Right lobe of liver (tissue), 6 donors: Measurements from ENCODE around the gene EPS8L2. TPM values are rescaled to one million over a fixed set of nuclear protein-coding genes. Genes with fewer than 3 reads are reported as not detected.

Experiments used
- ATAC-seq, 4 donors: fragments of 200-7000 bp; cut with Tn5 transposase; one replicate each; pipeline ENCODE4 v1.9.1; 2020; ENCODE audit warnings: mild to moderate bottlenecking in 4 of 4, moderate library complexity in 4 of 4
- DNase-seq, 3 donors: peaks; one replicate each; pipeline ENCODE4 v3.0.0-alpha.2; 2020
- H3K27ac ChIP-seq, 3 donors: fragments of 200-600 bp; one replicate each; pipeline ENCODE4 v1.8.0; 2022
- H3K27me3 ChIP-seq, 2 donors: fragments of 200-600 bp; one replicate each; pipeline ENCODE4 v1.8.0; 2022
- H3K36me3 ChIP-seq, 4 donors: fragments of 200-600 bp; sonication (generic) in 1 of 4; one replicate each; pipeline versions ENCODE4 v1.5.1 to v1.8.0; 2017 to 2022; ENCODE audit warnings: control low read depth in 1 of 4
- H3K4me1 ChIP-seq, 4 donors: fragments of 200-600 bp; sonication (generic) in 1 of 4; one replicate each; pipeline versions ENCODE4 v1.5.1 to v1.8.0; 2017 to 2022; ENCODE audit warnings: control low read depth in 1 of 4
- H3K4me3 ChIP-seq, 3 donors: fragments of 200-600 bp; one replicate each; pipeline ENCODE4 v1.8.0; 2022
- H3K9me3 ChIP-seq, 4 donors: fragments of 200-600 bp; sonication (generic) in 1 of 4; one replicate each; pipeline versions ENCODE4 v1.5.1 to v1.8.0; 2017 to 2022; ENCODE audit warnings: control low read depth in 1 of 4
- POLR2A ChIP-seq: fragments of 450-650 bp; IDR thresholded peaks from one replicate; pipeline ENCODE4 v1.6.1; 2017; ENCODE audit warnings: antibody characterized with exemption, mild to moderate bottlenecking
- WGBS: methylation state at CpG from one replicate; pipeline ENCODE4 v1.1.6; 2018; ENCODE audit warnings: low coverage, low lambda C conversion rate; ENCODE audit not compliant: insufficient coverage; ENCODE audit errors: missing lambda C conversion rate; 5-methylcytosine and 5-hydroxymethylcytosine counted together
- intact Hi-C, 2 donors: fragments of 100-400 bp; cut with DNase I; formaldehyde crosslinking; loops; one replicate each; pipeline versions ENCODE4 v1.11.2 to v1.14.1; 2022
- total RNA-seq, 6 experiments: library from RNA; depleted of rRNA in 2 of 6; stranded (reverse); fragments of >200 nt in 2 of 6; fragmentation: NEBNext Ultra II Directional in 3 of 6; extraction: Animal tissue kit (Norgen Biotek cat#: 25700) in 3 of 6; gene quantifications; one replicate each; pipeline versions ENCODE4 v1.1.0 to v1.2.4, GENCODE V29; 2016 to 2023
- TF ChIP-seq, protein P1 (sequence below), 4 donors: fragments of 200-600 bp in 3 of 4; fragments of 450-650 bp in 1 of 4; IDR thresholded peaks; one replicate each; pipeline versions ENCODE4 v1.5.1 to v1.8.0; 2016 to 2022; ENCODE audit warnings: antibody characterized with exemption in 4 of 4, mild to moderate bottlenecking in 2 of 4
- donor health status: DM: no; HTN: yes; CAD: no.
- donor health status: DM: no; HTN: no; CAD: no.
- donor health status: DM: no; HTN: no; CAD: no.
- donor health status: DM: no; HTN: yes; CAD: no.
- donor health status: DM: no; HTN: yes; CAD: no.

Gene EPS8L2
- total RNA-seq, 6 experiments from 2014 or later: 95.8 to 184 (median 120) TPM

GRCh38 chr11:665062-665703, 40.8 kb upstream of the EPS8L2 start:
- 79% methylated on average over 8 of the region's 15 CpGs for WGBS
- intact Hi-C loops: loop anchor here (10.0 kb wide), 1 partner anchor 60 kb away; no protein-coding TSS in a partner anchor
- TF ChIP-seq, protein P1, sequence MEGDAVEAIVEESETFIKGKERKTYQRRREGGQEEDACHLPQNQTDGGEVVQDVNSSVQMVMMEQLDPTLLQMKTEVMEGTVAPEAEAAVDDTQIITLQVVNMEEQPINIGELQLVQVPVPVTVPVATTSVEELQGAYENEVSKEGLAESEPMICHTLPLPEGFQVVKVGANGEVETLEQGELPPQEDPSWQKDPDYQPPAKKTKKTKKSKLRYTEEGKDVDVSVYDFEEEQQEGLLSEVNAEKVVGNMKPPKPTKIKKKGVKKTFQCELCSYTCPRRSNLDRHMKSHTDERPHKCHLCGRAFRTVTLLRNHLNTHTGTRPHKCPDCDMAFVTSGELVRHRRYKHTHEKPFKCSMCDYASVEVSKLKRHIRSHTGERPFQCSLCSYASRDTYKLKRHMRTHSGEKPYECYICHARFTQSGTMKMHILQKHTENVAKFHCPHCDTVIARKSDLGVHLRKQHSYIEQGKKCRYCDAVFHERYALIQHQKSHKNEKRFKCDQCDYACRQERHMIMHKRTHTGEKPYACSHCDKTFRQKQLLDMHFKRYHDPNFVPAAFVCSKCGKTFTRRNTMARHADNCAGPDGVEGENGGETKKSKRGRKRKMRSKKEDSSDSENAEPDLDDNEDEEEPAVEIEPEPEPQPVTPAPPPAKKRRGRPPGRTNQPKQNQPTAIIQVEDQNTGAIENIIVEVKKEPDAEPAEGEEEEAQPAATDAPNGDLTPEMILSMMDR (IDR thresholded peaks at IDR 0.05): no peak
- no peak for TF ChIP-seq POLR2A

GRCh38 chr11:665704-666281, 40.2 kb upstream of the EPS8L2 start:
- TF ChIP-seq POLR2A: no peak
- TF ChIP-seq, protein P1 (IDR thresholded peaks at IDR 0.05): no peak
- H3K36me3 ChIP-seq: peaks cover 0 to 3% (median 0%) of the 10 kb centered on the region in 4 donors
- no peak for DNase-seq
- H3K27ac ChIP-seq: peak overlapping the region in 1 of 3 donors; percentile 29
- 41% methylated on average over 5 of the region's 11 CpGs for WGBS
- H3K4me3 ChIP-seq: no peak overlapping the region
- intact Hi-C loops: loop anchor here (10.0 kb wide), 1 partner anchor 59 kb away; no protein-coding TSS in a partner anchor
- H3K27me3 ChIP-seq: no peaks in the 10 kb centered on the region
- no peaks in the 10 kb centered on the region for H3K9me3 ChIP-seq
- peaks cover 0 to 28% (median 0%) of the 10 kb centered on the region in 4 donors for H3K4me1 ChIP-seq
- peak in 2 of 4 donors; percentile 26 to 47 for ATAC-seq

More at GRCh38 chr11:665062-665703, 40.8 kb upstream of the EPS8L2 start:
- Histone ChIP-seq H3K27ac (peak overlapping the region in 1 of 3 donors; percentile 29), H3K9me3 (no peaks in the 10 kb centered on the region), H3K4me1 (peaks cover 0 to 28% (median 0%) of the 10 kb centered on the region in 4 donors), H3K4me3 (no peak overlapping the region), H3K36me3 (peaks cover 0 to 3% (median 0%) of the 10 kb centered on the region in 4 donors), H3K27me3 (no peaks in the 10 kb centered on the region)
- ATAC-seq (no peak), DNase-seq (no peak)

DNA sequence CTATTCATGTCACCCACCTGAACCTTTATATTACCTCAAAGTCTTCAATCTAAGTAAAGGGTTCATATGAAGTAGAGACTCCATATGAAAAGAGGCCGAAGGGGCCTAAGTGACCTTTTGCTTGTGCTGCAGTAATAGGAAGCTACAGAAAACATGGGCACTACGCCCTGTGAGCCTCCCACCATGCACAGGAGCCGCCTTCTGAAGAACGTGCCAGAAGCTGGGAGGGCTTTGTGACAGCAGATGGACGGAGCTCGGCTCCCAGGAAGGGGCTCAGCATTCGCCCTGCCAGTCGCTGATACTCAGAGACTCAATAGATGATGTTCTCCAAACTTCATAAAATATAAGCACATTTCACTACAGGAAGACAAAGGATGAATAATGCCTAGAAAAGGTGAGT, 32.2 kb upstream of the EPS8L2 start:
- intact Hi-C loops: no loop called here
- TF ChIP-seq POLR2A: no peak
- TF ChIP-seq, protein P1 (IDR thresholded peaks at IDR 0.05): no peak
- Histone ChIP-seq H3K4me1 (peaks cover 0 to 3% (median 0%) of the 10 kb centered on the region in 4 donors), H3K4me3 (no peak overlapping the region), H3K27ac (no peak overlapping the region), H3K36me3 (peaks cover 0 to 34% (median 12%) of the 10 kb centered on the region in 4 donors), H3K27me3 (no peaks in the 10 kb centered on the region), H3K9me3 (no peaks in the 10 kb centered on the region)
- WGBS: 89% methylated on average over 6 of the region's 8 CpGs
- ATAC-seq: no peak
- no peak for DNase-seq

- no peak for TF ChIP-seq POLR2A
- TF ChIP-seq, protein P1 (IDR thresholded peaks at IDR 0.05): no peak
- Histone ChIP-seq H3K27ac (no peak overlapping the region), H3K4me1 (peaks cover 0 to 4% (median 0%) of the 10 kb centered on the region in 4 donors), H3K27me3 (no peaks in the 10 kb centered on the region), H3K9me3 (no peaks in the 10 kb centered on the region), H3K4me3 (no peak overlapping the region), H3K36me3 (peaks cover 0 to 34% (median 12%) of the 10 kb centered on the region in 4 donors)
- no peak for DNase-seq
- no peak for ATAC-seq
- intact Hi-C loops: no loop called here
- WGBS: 50% methylated on average over 2 of the region's 17 CpGs
Measured at GRCh38 chr11:674406-674805, 31.6 kb upstream of the EPS8L2 start.
